Placental pericyte (primary cell): ENCODE measurements around the gene TRIM27. TPM values are rescaled to one million over a fixed set of nuclear protein-coding genes. Genes with fewer than 3 reads are reported as not detected.

Experiments
- small RNA-seq: library from RNA; depleted of rRNA; stranded (forward); fragments of <200 nt; gene quantifications from one replicate; pipeline ENCODE3, GENCODE V24; 2012; ENCODE audit warnings: low replicate concordance
- total RNA-seq: library from RNA; depleted of rRNA; stranded (reverse); fragments of >200 nt; gene quantifications from 2 replicates; pipeline ENCODE4 v1.2.3, GENCODE V29; 2012

The TRIM27 gene, protein sequence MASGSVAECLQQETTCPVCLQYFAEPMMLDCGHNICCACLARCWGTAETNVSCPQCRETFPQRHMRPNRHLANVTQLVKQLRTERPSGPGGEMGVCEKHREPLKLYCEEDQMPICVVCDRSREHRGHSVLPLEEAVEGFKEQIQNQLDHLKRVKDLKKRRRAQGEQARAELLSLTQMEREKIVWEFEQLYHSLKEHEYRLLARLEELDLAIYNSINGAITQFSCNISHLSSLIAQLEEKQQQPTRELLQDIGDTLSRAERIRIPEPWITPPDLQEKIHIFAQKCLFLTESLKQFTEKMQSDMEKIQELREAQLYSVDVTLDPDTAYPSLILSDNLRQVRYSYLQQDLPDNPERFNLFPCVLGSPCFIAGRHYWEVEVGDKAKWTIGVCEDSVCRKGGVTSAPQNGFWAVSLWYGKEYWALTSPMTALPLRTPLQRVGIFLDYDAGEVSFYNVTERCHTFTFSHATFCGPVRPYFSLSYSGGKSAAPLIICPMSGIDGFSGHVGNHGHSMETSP
- 65.1 and 96.5 TPM in 2 replicates for total RNA-seq

GRCh38 chr6:28923318-28924102 lies at the start of gene TRIM27:
TRIM27 (minus strand) TSS chr6:28923985; CDS start chr6:28923632, 353 bp downstream.

Small RNA genes lying within 50 kb of the gene (small RNA-seq; reads per million reads assigned to genes)
- gene RNU6-930P = not detected

Other genes with a start within 250 kb of the TRIM27 start
- 0.43 and 0.44 TPM in 2 replicates for gene ZNF311, start 81.3 kb upstream of the TRIM27 start, total RNA-seq
- not detected in 2 replicates for gene OR2W1, start 121.2 kb upstream of the TRIM27 start, total RNA-seq
- not detected in 2 replicates for gene OR2B3, start 163.3 kb upstream of the TRIM27 start, total RNA-seq
- gene OR2J1, start 175.5 kb upstream of the TRIM27 start, total RNA-seq = not detected in 2 replicates
- gene OR2J3, start 184.1 kb upstream of the TRIM27 start, total RNA-seq = not detected in 2 replicates
- not detected in 2 replicates for gene OR2J2, start 246.9 kb upstream of the TRIM27 start, total RNA-seq